ENCODE measurements around the gene NGFR.

NGFR gene

GRCh38 chr17:49494986-49495841 lies at the start of gene NGFR:
TSS of gene NGFR (plus strand) at chr17:49495293. CDS start at chr17:49495418, 125 bp downstream.
- no peak for FAIRE-seq

GRCh38 chr17:49445591-49445990 lies 49.5 kb upstream of the NGFR start:
- FAIRE-seq = no peak

GRCh38 chr17:49447628-49448302 lies 47.3 kb upstream of the NGFR start:
- FAIRE-seq = no peak

- no peak for FAIRE-seq
Observed at GRCh38 chr17:49450181-49450580, 44.9 kb upstream of the NGFR start.

- FAIRE-seq = no peak
Observed at GRCh38 chr17:49450735-49451134, 44.4 kb upstream of the NGFR start.

- FAIRE-seq = no peak
Observed at GRCh38 chr17:49452201-49452600, 42.9 kb upstream of the NGFR start.

GRCh38 chr17:49452661-49453060 lies 42.4 kb upstream of the NGFR start:
- no peak for FAIRE-seq

- FAIRE-seq = no peak
Observed at GRCh38 chr17:49454050-49454449, 41.0 kb upstream of the NGFR start.

GRCh38 chr17:49455272-49455861 lies 39.7 kb upstream of the NGFR start:
- FAIRE-seq = no peak

GRCh38 chr17:49456183-49456965 lies 38.7 kb upstream of the NGFR start:
- FAIRE-seq = no peak

- no peak for FAIRE-seq
Observed at GRCh38 chr17:49457564-49458535, 37.2 kb upstream of the NGFR start.

GRCh38 chr17:49459401-49459984 lies 35.6 kb upstream of the NGFR start:
- no peak for FAIRE-seq

GRCh38 chr17:49460401-49460800 lies 34.7 kb upstream of the NGFR start:
- no peak for FAIRE-seq

- no peak for FAIRE-seq
Observed at GRCh38 chr17:49461580-49461979, 33.5 kb upstream of the NGFR start.

GRCh38 chr17:49464049-49464448 lies 31.0 kb upstream of the NGFR start:
- no peak for FAIRE-seq

GRCh38 chr17:49465331-49465903 lies 29.7 kb upstream of the NGFR start:
- no peak for FAIRE-seq

- no peak for FAIRE-seq
Observed at GRCh38 chr17:49466436-49466835, 28.7 kb upstream of the NGFR start.

- FAIRE-seq = no peak
Observed at GRCh38 chr17:49467175-49467574, 27.9 kb upstream of the NGFR start.

- no peak for FAIRE-seq
Observed at GRCh38 chr17:49468811-49469385, 26.2 kb upstream of the NGFR start.

Measured in TTC549 (cell line).